Measurements from ENCODE around the gene VAMP8.

Gene VAMP8

DNA sequence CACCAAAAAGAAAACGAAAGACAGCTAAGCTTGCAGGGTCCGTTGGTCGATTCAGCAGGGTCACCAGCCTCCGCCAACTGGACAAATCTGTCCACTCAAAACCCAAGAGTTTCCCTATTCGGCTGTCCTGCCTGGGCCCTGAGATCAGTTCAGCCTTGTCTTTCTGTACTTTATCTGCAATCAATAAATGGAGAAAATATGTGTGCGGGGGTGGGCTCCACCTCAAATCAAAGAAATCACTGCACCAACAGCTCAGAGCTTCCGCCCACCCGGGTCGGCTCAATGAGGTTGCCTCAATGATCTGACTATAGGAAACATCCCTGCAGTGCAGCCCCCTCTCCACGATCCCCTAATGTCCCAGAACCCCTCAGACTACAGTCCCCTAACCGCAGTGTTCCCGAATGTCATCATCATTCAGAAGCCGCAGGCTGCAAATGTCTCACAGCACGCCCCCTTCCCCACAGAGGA lies 16.5 kb upstream of the VAMP8 start:
- Histone ChIP-seq H4K20me1 (ENCODE audit: insufficient read depth, low read length) (no peaks in the 10 kb centered on the region), H3K9ac (ENCODE audit: low read length) (peak overlapping the region; percentile 71; the same call in 1 of the 2 replicates), H3K4me1 (ENCODE audit: low read length) (no peaks in the 10 kb centered on the region), H3K79me2 (ENCODE audit: low read length) (peaks cover 28% of the 10 kb centered on the region), H3F3A (ENCODE audit: insufficient read depth, low read length) (no peaks in the 10 kb centered on the region), H3K9me3 (replicated peaks; ENCODE audit: insufficient read depth, low read length) (no peaks in the 10 kb centered on the region), H3K4me3 (ENCODE audit: low read length) (peak overlapping the region; percentile 78), H3K27me3 (replicated peaks; ENCODE audit: insufficient read depth, low read length) (no peaks in the 10 kb centered on the region), H3K27ac (ENCODE audit: low read length) (no peak overlapping the region), H3K9me2 (replicated peaks; ENCODE audit: insufficient read depth, low read length) (no peaks in the 10 kb centered on the region), H2AFZ (ENCODE audit: low read length) (peak overlapping the region; percentile 81; the same call in 1 of the 2 replicates), H3K36me3 (replicated peaks; ENCODE audit: insufficient read depth, low read length) (0 out of 2 replicates have a peak, but pooled peaks cover 3% of the 10 kb centered on the region), H3K4me2 (ENCODE audit: low read depth, low read length) (peak overlapping the region; percentile 89)
- no peak for DNase-seq
- TF ChIP-seq EZH2phosphoT487 (IDR thresholded peaks at IDR 0.05; ENCODE audit: low read length) (no peak), EZH2 (optimal IDR thresholded peaks at IDR 0.05; ENCODE audit: low read depth, low read length) (no peak)
- TF ChIP-seq, protein P1, sequence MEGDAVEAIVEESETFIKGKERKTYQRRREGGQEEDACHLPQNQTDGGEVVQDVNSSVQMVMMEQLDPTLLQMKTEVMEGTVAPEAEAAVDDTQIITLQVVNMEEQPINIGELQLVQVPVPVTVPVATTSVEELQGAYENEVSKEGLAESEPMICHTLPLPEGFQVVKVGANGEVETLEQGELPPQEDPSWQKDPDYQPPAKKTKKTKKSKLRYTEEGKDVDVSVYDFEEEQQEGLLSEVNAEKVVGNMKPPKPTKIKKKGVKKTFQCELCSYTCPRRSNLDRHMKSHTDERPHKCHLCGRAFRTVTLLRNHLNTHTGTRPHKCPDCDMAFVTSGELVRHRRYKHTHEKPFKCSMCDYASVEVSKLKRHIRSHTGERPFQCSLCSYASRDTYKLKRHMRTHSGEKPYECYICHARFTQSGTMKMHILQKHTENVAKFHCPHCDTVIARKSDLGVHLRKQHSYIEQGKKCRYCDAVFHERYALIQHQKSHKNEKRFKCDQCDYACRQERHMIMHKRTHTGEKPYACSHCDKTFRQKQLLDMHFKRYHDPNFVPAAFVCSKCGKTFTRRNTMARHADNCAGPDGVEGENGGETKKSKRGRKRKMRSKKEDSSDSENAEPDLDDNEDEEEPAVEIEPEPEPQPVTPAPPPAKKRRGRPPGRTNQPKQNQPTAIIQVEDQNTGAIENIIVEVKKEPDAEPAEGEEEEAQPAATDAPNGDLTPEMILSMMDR (IDR thresholded peaks at IDR 0.05; ENCODE audit: low read length), result no peak

DNA sequence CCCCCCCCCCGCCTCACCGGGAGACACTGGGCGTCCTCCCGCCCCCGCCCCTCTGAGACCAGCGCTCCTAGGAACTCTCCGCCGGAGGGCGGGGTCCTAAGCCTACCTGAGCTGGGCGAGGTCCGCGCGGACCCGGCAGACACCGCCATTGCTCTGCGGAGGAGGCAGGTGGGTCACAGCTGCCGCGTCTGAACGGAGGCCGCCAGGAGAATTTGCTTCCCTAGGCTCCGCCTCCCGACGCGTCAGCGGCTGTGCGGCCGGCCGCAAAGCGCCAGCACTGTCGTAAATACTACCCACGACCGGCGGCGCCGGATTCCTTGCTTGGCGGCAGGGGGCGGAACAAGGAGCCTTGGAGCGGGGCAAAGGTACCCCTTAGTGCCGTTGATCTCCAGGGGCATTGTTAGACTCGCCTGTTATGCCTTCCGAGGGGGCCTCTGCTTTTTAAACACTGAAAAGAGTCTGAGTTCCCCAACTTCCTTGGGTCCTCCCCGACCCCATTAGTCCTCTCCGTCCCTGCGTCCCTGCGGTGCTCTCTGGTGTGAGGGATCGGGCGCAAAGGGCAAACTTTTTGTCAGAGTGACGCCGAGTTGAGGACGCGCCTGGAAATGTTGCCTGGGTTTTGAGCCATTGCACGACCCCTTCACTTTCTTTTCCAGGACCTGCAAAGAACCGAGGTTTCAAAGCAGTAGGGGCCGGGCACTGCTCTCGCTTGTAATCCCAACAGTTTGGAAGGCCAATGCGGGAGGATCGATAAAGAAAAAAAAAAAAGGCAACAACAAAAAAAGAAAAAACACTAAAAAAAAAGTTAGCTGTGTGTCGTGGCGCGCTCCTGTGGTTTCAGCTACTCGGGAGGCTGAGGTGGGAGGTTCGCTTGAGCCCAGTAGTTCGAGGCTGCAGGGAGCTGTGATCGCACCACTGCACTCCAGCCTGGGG lies 15.8 kb upstream of the VAMP8 start, which contains the start of gene GGCX:
TSS of gene GGCX (minus strand) at position 214 of the 933 bp plus-strand sequence. CDS start at position 149, 65 bp downstream.
- Histone ChIP-seq H3F3A (ENCODE audit: insufficient read depth, low read length) (no peaks in the 10 kb centered on the region), H3K9me3 (replicated peaks; ENCODE audit: insufficient read depth, low read length) (no peaks in the 10 kb centered on the region), H3K79me2 (ENCODE audit: low read length) (peaks cover 28% of the 10 kb centered on the region), H3K9ac (ENCODE audit: low read length) (peak within 1 kb of the TSS; percentile 71; the same call in 1 of the 2 replicates), H3K27me3 (replicated peaks; ENCODE audit: insufficient read depth, low read length) (no peaks in the 10 kb centered on the region), H3K36me3 (replicated peaks; ENCODE audit: insufficient read depth, low read length) (0 out of 2 replicates have a peak, but pooled peaks cover 3% of the 10 kb centered on the region), H2AFZ (ENCODE audit: low read length) (peak within 1 kb of the TSS; percentile 81), H3K27ac (ENCODE audit: low read length) (peak within 1 kb of the TSS; percentile 16; the same call in 1 of the 2 replicates), H3K4me3 (ENCODE audit: low read length) (peak within 1 kb of the TSS; percentile 78), H3K4me1 (ENCODE audit: low read length) (no peaks in the 10 kb centered on the region), H3K4me2 (ENCODE audit: low read depth, low read length) (peak within 1 kb of the TSS; percentile 89), H3K9me2 (replicated peaks; ENCODE audit: insufficient read depth, low read length) (no peaks in the 10 kb centered on the region), H4K20me1 (ENCODE audit: insufficient read depth, low read length) (no peaks in the 10 kb centered on the region)
- DNase-seq, result peak; percentile 97
- TF ChIP-seq, protein P1 (IDR thresholded peaks at IDR 0.05; ENCODE audit: low read length), result no peak; the same call in 1 of the 2 replicates

DNA sequence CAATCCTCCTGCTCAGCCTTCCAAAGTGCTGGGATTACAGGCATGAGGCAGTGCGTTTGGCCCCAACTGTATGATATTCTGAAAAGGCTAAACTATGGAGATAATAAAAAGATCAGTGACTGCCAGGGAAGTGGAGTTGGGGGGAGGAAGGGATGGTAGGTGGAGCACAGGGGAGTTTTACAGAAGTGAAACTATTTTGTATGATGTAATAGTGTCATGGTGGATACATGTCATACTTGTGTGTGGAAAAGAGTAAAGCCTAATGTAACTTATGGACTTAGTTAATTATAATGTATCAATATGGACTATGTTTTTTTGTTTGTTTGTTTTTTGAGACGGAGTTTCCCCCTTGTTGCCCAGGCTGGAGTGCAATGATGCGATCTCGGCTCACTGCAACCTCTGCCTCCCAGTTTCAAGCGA lies 13.2 kb upstream of the VAMP8 start:
- peaks cover 16% of the 10 kb centered on the region for H3K79me2 ChIP-seq (ENCODE audit: low read length)
- H3K9me2 ChIP-seq (replicated peaks; ENCODE audit: insufficient read depth, low read length), result no peaks in the 10 kb centered on the region
- H3K4me2 ChIP-seq (ENCODE audit: low read depth, low read length), result no peak overlapping the region
- H2AFZ ChIP-seq (ENCODE audit: low read length), result no peak overlapping the region
- no peaks in the 10 kb centered on the region for H3K36me3 ChIP-seq (replicated peaks; ENCODE audit: insufficient read depth, low read length)
- no peaks in the 10 kb centered on the region for H4K20me1 ChIP-seq (ENCODE audit: insufficient read depth, low read length)
- H3K4me3 ChIP-seq (ENCODE audit: low read length), result no peak overlapping the region
- DNase-seq, result no peak
- no peaks in the 10 kb centered on the region for H3F3A ChIP-seq (ENCODE audit: insufficient read depth, low read length)
- no peaks in the 10 kb centered on the region for H3K4me1 ChIP-seq (ENCODE audit: low read length)
- no peaks in the 10 kb centered on the region for H3K27me3 ChIP-seq (replicated peaks; ENCODE audit: insufficient read depth, low read length)
- no peaks in the 10 kb centered on the region for H3K9me3 ChIP-seq (replicated peaks; ENCODE audit: insufficient read depth, low read length)
- no peak overlapping the region for H3K27ac ChIP-seq (ENCODE audit: low read length)
- TF ChIP-seq, protein P1 (IDR thresholded peaks at IDR 0.05; ENCODE audit: low read length), result no peak
- TF ChIP-seq EZH2phosphoT487 (IDR thresholded peaks at IDR 0.05; ENCODE audit: low read length) (no peak), EZH2 (optimal IDR thresholded peaks at IDR 0.05; ENCODE audit: low read depth, low read length) (no peak)
- no peak overlapping the region for H3K9ac ChIP-seq (ENCODE audit: low read length)

Data from MM.1S (cell line).